HG02981 (cell line): ENCODE data around the gene HMCN2.
"Not testable (repeated sequence)": the region's sequence is repeated elsewhere in the genome, so short reads cannot be mapped to it uniquely, and the experiment has no call there.

ENCODE experiments used
- ATAC-seq: cut with Tn5 transposase; IDR thresholded peaks from one replicate; pipeline ENCODE4 v1.9.1; 2021; ENCODE audit warnings: mild to moderate bottlenecking, moderate library complexity; ENCODE audit not compliant: unreplicated experiment

HMCN2 gene

GRCh38 chr9:130327070-130327780 lies 61.7 kb downstream of the HMCN2 start:
- ATAC-seq, result no peak

GRCh38 chr9:130327781-130328348 lies 62.3 kb downstream of the HMCN2 start:
- ATAC-seq, result no peak

GRCh38 chr9:130328349-130328801 lies 62.8 kb downstream of the HMCN2 start:
- ATAC-seq, result no peak

GRCh38 chr9:130329061-130329460 lies 63.5 kb downstream of the HMCN2 start:
- no peak for ATAC-seq

- no peak for ATAC-seq
Observed at GRCh38 chr9:130330202-130330862, 64.8 kb downstream of the HMCN2 start.

GRCh38 chr9:130331061-130331460 lies 65.5 kb downstream of the HMCN2 start:
- ATAC-seq, result no peak

GRCh38 chr9:130331573-130331972 lies 66.0 kb downstream of the HMCN2 start:
- no peak for ATAC-seq

GRCh38 chr9:130332384-130332926 lies 66.9 kb downstream of the HMCN2 start:
- ATAC-seq, result no peak

- no peak for ATAC-seq
Observed at GRCh38 chr9:130333041-130333711, 67.6 kb downstream of the HMCN2 start.

- no peak for ATAC-seq
Observed at GRCh38 chr9:130333712-130334062, 68.1 kb downstream of the HMCN2 start.

- ATAC-seq, result no peak
Observed at GRCh38 chr9:130334915-130335314, 69.4 kb downstream of the HMCN2 start.

- ATAC-seq, result no peak
Observed at GRCh38 chr9:130336027-130336610, 70.6 kb downstream of the HMCN2 start.

- ATAC-seq, result no peak
Observed at GRCh38 chr9:130336885-130337284, 71.3 kb downstream of the HMCN2 start.

GRCh38 chr9:130337318-130337717 lies 71.8 kb downstream of the HMCN2 start:
- no peak for ATAC-seq

- ATAC-seq, result no peak
Observed at GRCh38 chr9:130337784-130338380, 72.3 kb downstream of the HMCN2 start.

GRCh38 chr9:130338891-130339290 lies 73.3 kb downstream of the HMCN2 start:
- ATAC-seq, result not testable (repeated sequence)

GRCh38 chr9:130339306-130339705 lies 73.7 kb downstream of the HMCN2 start:
- no peak for ATAC-seq

GRCh38 chr9:130340011-130340410 lies 74.5 kb downstream of the HMCN2 start:
- ATAC-seq, result no peak

GRCh38 chr9:130340557-130340956 lies 75.0 kb downstream of the HMCN2 start:
- ATAC-seq, result not testable (repeated sequence)

GRCh38 chr9:130341128-130341527 lies 75.6 kb downstream of the HMCN2 start:
- ATAC-seq, result no peak
